GM12872 (cell line): Measurements from ENCODE around the gene AHDC1.

Source experiments
- TF ChIP-seq, protein P1 (sequence below): IDR thresholded peaks from 3 replicates; pipeline ENCODE4 v1.5.1; 2011; ENCODE audit warnings: low read depth, mild to moderate bottlenecking, low read length, moderate library complexity; ENCODE audit not compliant: insufficient read depth

Gene AHDC1

DNA sequence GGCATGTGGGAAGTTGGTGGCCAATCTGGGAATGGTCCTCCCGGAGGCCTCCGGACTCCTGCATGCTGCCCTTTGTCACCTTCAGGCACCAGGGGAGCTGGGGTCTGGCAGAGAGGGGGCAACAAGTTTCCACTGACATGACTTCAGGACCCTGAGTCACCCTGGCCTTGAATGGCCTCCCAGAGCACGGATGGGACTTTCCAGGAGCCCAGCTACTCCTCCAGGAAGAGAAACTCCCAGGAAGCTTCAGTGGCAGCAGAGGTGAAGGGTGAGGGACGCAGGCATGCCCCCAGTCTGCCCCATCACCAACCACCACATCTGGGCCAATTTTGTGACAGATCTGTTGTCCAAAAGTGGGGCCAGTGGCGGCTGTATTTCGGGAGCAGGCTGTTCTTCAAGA is 58.1 kb downstream of the AHDC1 start:
- TF ChIP-seq, protein P1, sequence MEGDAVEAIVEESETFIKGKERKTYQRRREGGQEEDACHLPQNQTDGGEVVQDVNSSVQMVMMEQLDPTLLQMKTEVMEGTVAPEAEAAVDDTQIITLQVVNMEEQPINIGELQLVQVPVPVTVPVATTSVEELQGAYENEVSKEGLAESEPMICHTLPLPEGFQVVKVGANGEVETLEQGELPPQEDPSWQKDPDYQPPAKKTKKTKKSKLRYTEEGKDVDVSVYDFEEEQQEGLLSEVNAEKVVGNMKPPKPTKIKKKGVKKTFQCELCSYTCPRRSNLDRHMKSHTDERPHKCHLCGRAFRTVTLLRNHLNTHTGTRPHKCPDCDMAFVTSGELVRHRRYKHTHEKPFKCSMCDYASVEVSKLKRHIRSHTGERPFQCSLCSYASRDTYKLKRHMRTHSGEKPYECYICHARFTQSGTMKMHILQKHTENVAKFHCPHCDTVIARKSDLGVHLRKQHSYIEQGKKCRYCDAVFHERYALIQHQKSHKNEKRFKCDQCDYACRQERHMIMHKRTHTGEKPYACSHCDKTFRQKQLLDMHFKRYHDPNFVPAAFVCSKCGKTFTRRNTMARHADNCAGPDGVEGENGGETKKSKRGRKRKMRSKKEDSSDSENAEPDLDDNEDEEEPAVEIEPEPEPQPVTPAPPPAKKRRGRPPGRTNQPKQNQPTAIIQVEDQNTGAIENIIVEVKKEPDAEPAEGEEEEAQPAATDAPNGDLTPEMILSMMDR, result no peak

DNA sequence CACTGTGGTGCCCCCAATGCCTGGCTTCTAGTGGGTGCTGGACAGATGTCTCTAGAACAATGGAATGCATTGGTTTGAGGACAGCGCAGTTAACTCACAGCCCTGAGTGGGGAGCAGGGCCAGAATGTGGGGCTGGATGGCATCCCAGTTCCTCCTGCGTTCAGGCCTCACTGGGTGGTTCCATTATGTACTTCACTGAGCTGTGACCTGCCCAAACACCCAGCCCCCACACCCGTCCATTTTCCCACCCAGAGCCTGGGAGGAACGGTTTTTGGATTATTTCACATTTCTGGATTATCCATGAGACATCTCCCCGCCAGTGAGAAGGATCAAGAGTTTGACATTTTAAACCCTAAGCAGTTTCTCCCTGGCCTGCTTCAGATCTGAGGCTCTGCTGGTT is 58.7 kb downstream of the AHDC1 start:
- TF ChIP-seq, protein P1, result no peak

DNA sequence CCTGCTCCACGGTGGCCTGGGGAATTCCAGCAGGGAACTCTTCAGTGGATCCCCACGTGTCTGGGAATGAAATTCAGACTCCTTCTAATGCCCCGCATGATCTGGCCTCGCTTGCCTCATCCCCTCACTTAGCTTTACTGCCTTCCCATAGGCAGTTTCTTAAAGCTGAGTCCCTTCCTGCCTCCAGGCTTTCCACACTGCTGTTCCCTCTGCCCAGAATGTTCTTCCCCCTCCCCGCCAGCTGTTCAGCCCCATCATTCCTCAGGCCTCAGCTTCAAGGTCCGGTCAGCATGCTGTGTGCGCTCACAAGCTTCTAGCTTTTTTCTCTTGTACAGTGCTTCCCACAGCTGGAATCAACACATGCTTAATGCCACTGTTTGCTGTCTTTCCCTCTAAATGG is 59.1 kb downstream of the AHDC1 start:
- TF ChIP-seq, protein P1, result no peak

DNA sequence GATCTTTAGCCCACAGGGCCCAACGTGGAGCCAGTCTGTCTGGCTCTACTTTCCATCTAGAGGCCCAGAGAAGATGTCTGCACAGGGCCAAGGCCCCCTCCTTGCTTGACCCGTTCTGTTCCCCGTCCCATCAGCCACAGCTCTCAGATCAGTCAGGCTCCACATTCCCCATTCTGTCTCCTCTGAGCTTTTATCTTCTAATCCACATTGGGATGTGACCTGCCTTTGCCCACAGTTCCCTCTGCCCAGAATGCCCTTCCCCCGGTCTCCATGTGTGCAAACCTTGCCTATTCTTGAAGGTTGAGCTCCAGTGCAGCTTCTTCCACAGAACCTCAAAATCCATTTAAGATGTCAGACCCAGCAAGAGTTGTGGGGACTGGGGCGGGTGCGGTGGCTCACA is 60.7 kb downstream of the AHDC1 start:
- TF ChIP-seq, protein P1, result no peak

DNA sequence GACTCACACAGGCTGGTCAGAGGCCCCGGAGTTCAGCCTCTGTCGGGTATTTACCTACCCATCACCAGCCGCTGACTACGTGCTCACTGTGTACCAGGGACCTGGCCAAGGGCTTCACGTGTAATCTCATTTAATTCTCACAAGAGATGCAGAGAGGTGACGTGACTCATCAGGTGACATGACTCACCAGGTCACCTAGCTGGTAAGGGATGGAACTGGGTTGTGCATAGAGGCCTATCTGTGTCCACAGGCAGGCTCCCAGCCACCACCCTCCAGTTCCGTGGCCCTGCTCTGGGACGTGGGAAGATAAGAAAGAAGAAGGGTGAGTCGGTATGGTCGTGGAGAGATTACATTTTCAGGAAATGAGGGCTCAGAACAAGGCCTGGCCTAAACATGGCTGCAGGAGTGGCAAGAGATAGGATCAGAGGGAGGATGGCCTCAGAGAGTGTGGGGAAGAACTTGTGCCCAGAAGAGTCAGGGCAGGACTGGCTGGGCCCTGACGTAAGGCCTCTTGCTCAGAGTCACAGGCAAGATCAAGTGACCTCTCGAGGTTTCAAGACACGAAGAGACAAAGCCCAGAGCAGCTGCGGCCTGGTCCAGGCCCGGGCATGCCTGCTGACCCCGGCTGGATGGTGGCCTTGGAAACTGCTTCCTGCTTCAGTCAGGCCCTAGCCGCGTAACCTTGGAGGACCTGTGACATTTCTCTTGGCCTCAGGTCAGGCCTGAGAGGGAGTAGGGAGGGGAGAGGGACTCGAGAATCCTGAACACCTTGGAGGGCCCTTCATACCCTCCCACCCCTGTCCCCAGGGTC is 61.3 kb downstream of the AHDC1 start:
- TF ChIP-seq, protein P1, result no peak

DNA sequence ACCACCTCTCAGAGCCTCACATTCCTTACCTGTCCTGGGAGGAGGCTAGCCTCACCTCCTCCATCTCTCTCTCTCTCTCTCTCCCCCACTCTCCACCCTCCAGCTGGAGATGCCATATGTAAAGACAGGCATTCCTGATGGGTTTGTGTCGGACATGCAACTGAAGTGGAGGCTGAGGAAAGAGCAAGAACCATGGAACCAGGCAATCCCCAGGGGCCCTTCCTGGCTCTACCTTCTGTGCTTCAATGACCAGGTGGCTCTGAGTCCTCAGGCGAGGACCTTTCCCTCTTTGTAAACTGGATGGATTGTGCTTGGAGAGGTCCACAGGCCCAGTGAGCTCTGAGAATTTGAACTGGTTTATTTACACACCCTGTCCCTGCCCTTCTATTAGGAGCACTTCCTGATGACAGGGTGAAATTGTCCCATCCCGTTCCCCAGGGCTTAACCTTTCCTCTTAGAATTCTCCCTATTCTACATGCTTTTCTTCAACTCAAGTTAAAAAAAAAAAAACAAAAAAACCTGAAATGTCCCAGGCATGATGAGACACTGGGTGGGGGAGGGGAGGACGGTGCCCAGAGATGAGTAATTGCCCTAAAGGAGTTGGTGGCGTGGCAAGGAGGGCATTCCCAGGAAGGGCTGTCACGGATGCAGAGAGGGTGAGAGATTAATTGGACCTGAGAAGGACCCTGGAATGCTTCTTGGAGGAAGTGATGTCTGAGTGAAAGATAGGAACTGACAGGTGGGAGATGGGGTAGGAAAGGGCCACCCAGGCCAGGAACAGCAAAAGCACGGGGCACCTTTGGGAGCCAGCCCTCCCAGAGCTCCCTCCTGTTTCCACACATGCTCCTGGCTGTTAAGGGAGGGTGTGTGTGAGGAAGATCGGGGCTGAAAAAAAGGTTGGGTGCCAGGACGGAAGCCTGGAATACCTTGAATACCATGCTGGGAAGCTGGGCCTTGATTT is 63.8 kb downstream of the AHDC1 start:
- TF ChIP-seq, protein P1, result no peak

DNA sequence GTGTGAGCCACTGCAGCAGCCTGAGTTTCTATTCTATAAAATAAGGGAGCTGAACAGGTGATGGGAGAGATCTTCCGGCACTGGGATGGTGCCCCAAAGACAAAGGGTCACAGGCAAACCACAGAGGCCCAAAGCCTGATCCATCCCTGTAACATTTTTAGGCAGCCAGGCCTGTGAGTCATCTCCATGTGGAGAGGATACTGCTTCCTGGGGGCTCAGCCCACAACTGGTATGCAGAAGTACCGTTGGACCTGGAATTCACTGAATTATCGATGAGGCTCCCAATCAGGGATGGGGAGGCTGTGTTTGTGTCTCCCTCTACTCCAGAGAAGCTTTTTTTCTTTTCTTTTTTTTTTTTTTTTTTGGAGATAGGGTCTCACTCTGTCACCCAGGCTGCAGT is 65.2 kb downstream of the AHDC1 start:
- TF ChIP-seq, protein P1, result no peak
